HG02610 (cell line): ENCODE measurements around the gene NFYC.
A peak's percentile ranks its signal among the peaks of the same experiment; 100 is the strongest.

Experiments
- ATAC-seq: cut with Tn5 transposase; IDR thresholded peaks from one replicate; pipeline ENCODE4 v1.9.1; 2021; ENCODE audit warnings: mild to moderate bottlenecking, moderate library complexity; ENCODE audit not compliant: unreplicated experiment

NFYC gene

GRCh38 chr1:40818264-40818961, 126.9 kb downstream of the NFYC start:
- ATAC-seq = peak; percentile 84

DNA sequence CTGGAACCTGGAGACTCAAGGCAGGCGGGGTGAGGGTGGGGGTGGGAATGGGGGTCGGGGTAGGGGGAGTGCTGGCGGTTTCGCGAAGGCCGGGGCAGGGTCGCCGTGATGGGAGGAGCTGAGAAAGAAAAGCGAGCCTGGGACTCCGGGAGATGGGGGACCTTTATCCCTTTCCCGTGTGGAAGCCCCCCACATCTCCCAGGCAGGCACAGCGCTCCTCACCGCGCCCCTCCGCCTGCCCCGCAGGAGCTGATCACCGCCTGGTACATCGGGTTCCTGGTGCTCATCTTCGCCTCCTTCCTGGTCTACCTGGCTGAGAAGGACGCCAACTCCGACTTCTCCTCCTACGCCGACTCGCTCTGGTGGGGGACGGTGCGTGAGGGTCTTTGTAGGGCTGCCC, 127.6 kb downstream of the NFYC start:
- no peak for ATAC-seq

- ATAC-seq = no peak
These were observed 128.8 kb downstream of the NFYC start for GRCh38 chr1:40820251-40820797.
